HCT116 (cell line): ENCODE data around the gene TTC1. TPM values are rescaled to one million over a fixed set of nuclear protein-coding genes. Genes with fewer than 3 reads are reported as not detected.

Source experiments
- ATAC-seq: fragments of 200-7000 bp; cut with Tn5 transposase; 2 replicates; pipeline ENCODE4 v1.9.1; 2020; ENCODE audit warnings: mild to moderate bottlenecking, moderate library complexity
- BruUV-seq: library from RNA; stranded (reverse); fragments of 400-500 nt; replicated peaks from 2 replicates; lab custom pipeline; 2021; lab: Mats Ljungman, UMichigan
- CTCF ChIA-PET: fragments of 300-600 bp; sonication (Branson Sonifier 250); formaldehyde crosslinking; loops from one replicate; lab custom pipeline; 2021; ENCODE audit warnings: antibody characterized with exemption; lab: Charles Lee
- POLR2A ChIA-PET: fragments of 300-600, 350-600 bp; sonication (Branson Sonifier 250); formaldehyde crosslinking; loops from one replicate; lab custom pipeline; 2021; ENCODE audit warnings: antibody characterized with exemption; lab: Charles Lee
- RAD21 ChIA-PET, 2 experiments: fragments of 300-600 bp; sonication (Branson Sonifier 250); formaldehyde crosslinking; loops; one replicate each; lab custom pipeline; 2023; ENCODE audit warnings: low total read pairs in 2 of 2; ENCODE audit not compliant: uncharacterized antibody in 2 of 2, unreplicated experiment in 2 of 2, low non-redundant PET in 1 of 2; lab: Charles Lee
- DNase-seq: peaks from one replicate; pipeline ENCODE4 v3.0.0-alpha.2; 2010; ENCODE audit warnings: low read depth, low spot score
- H2AFZ ChIP-seq: fragments of 200-600 bp; shearing (Covaris generic), sonication (generic); 2 replicates; pipeline ENCODE4 v1.6.1; 2017; ENCODE audit warnings: low read depth, mixed run types, mixed read lengths, antibody characterized with exemption, low read length; ENCODE audit not compliant: poor library complexity, severe bottlenecking
- H3K27ac ChIP-seq: 2 replicates; pipeline ENCODE4 v1.5.1; 2012; ENCODE audit warnings: low read depth, low read length
- H3K27me3 ChIP-seq: fragments of 200-600 bp; sonication (generic); 2 replicates; pipeline ENCODE4 v1.6.1; 2016; ENCODE audit warnings: mixed run types, low read length, mixed read lengths; ENCODE audit not compliant: insufficient read depth
- H3K36me3 ChIP-seq, 2 experiments: fragments of 200-500 bp in 1 of 2; fragments of 200-600 bp in 1 of 2; sonication (Bioruptor generic) in 1 of 2; sonication (generic) in 1 of 2; 2 replicates each; pipeline versions ENCODE4 v1.5.1 to v1.6.1; 2014 to 2016; ENCODE audit warnings: low read length in 2 of 2, inconsistent platforms in 1 of 2, mixed read lengths in 1 of 2, mixed run types in 1 of 2; ENCODE audit not compliant: insufficient read depth in 2 of 2, control insufficient read depth in 1 of 2
- H3K4me1 ChIP-seq, 2 experiments: fragments of 200-600 bp in 1 of 2; sonication (generic) in 1 of 2; 2 replicates each; pipeline versions ENCODE4 v1.5.1 to v1.6.1; 2012 to 2017; ENCODE audit warnings: low read length in 2 of 2, inconsistent platforms in 1 of 2, mild to moderate bottlenecking in 1 of 2, mixed read lengths in 1 of 2, mixed run types in 1 of 2, moderate library complexity in 1 of 2; ENCODE audit not compliant: insufficient read depth in 2 of 2, control insufficient read depth in 1 of 2
- H3K4me2 ChIP-seq: fragments of 200-600 bp; sonication (generic); 2 replicates; pipeline ENCODE4 v1.6.1; 2017; ENCODE audit warnings: mixed run types, low read length, mixed read lengths
- H3K4me3 ChIP-seq, 2 experiments: fragments of 200-600 bp in 1 of 2; sonication (generic) in 1 of 2; replicated peaks in 1 of 2; 2 replicates each; pipeline ENCODE4 v1.5.1; 2011 to 2016; ENCODE audit warnings: low read length in 2 of 2, control low read depth in 1 of 2, low read depth in 1 of 2, mild to moderate bottlenecking in 1 of 2, mixed read lengths in 1 of 2, mixed run types in 1 of 2
- H3K79me2 ChIP-seq: fragments of 200-600 bp; sonication (generic); 2 replicates; pipeline ENCODE4 v1.6.1; 2017; ENCODE audit warnings: mild to moderate bottlenecking, mixed run types, low read length, moderate library complexity, mixed read lengths; ENCODE audit not compliant: insufficient read depth
- H3K9ac ChIP-seq: fragments of 200-600 bp; sonication (generic); 2 replicates; pipeline ENCODE4 v1.6.1; 2016; ENCODE audit warnings: low read length, mixed read lengths
- H3K9me2 ChIP-seq: fragments of 200-600 bp; sonication (generic), shearing (Covaris generic); 2 replicates; pipeline ENCODE4 v1.6.1; 2017; ENCODE audit warnings: mixed run types, mild to moderate bottlenecking, moderate library complexity; ENCODE audit not compliant: insufficient read depth
- H3K9me3 ChIP-seq, 2 experiments: fragments of 200-500 bp in 1 of 2; fragments of 200-600 bp in 1 of 2; sonication (Bioruptor generic) in 1 of 2; sonication (generic) in 1 of 2; 2 replicates each; pipeline ENCODE4 v1.6.1; 2014 to 2017; ENCODE audit warnings: low read length in 2 of 2, mixed read lengths in 2 of 2, inconsistent platforms in 1 of 2, low read depth in 1 of 2, mild to moderate bottlenecking in 1 of 2, mixed run types in 1 of 2, moderate library complexity in 1 of 2; ENCODE audit not compliant: control insufficient read depth in 1 of 2, insufficient read depth in 1 of 2
- H4K20me1 ChIP-seq: fragments of 200-600 bp; sonication (generic), shearing (Covaris generic); 2 replicates; pipeline ENCODE4 v1.6.1; 2017; ENCODE audit warnings: mixed run types, mild to moderate bottlenecking, moderate library complexity; ENCODE audit not compliant: insufficient read depth
- ATF3 ChIP-seq: IDR thresholded peaks from 2 replicates; pipeline ENCODE4 v1.6.1; 2012
- EGR1 ChIP-seq: IDR thresholded peaks from 2 replicates; pipeline ENCODE4 v1.6.1; 2012; ENCODE audit warnings: low read depth
- EZH2phosphoT487 ChIP-seq: fragments of 200-600 bp; IDR thresholded peaks from 2 replicates; pipeline ENCODE4 v1.6.1; 2018; ENCODE audit warnings: antibody characterized with exemption, borderline replicate concordance
- FOSL1 ChIP-seq: IDR thresholded peaks from 2 replicates; pipeline ENCODE4 v1.6.1; 2012; ENCODE audit warnings: low read depth
- JUND ChIP-seq: IDR thresholded peaks from 2 replicates; pipeline ENCODE4 v1.6.1; 2012
- MAX ChIP-seq: IDR thresholded peaks from 2 replicates; pipeline ENCODE4 v1.6.1; 2012
- POLR2AphosphoS5 ChIP-seq: IDR thresholded peaks from 2 replicates; pipeline ENCODE4 v1.6.1; 2011; ENCODE audit warnings: mild to moderate bottlenecking, low read depth, low read length, moderate library complexity
- SP1 ChIP-seq: IDR thresholded peaks from 2 replicates; pipeline ENCODE4 v1.6.1; 2012; ENCODE audit warnings: low read depth
- SRF ChIP-seq: IDR thresholded peaks from 2 replicates; pipeline ENCODE4 v1.6.1; 2012; ENCODE audit warnings: low read depth
- TCF7L2 ChIP-seq: IDR thresholded peaks from 2 replicates; pipeline ENCODE4 v1.7.0; 2011; ENCODE audit warnings: borderline replicate concordance, inconsistent platforms; ENCODE audit not compliant: insufficient read depth, insufficient read length; ENCODE audit errors: extremely low read depth
- YY1 ChIP-seq: IDR thresholded peaks from 2 replicates; pipeline ENCODE4 v1.6.1; 2011; ENCODE audit warnings: low read length, low read depth, moderate library complexity, mild to moderate bottlenecking; ENCODE audit not compliant: insufficient replicate concordance; ENCODE audit errors: extremely low read depth
- intact Hi-C: fragments of 100-400 bp; cut with micrococcal nuclease; formaldehyde crosslinking; loops from 2 replicates; pipeline ENCODE4 v1.10.0; 2022
- total RNA-seq: library from RNA; stranded (reverse); gene quantifications from one replicate; pipeline ENCODE4 v1.2.1, GENCODE V29; 2021; ENCODE audit not compliant: unreplicated experiment
- TF ChIP-seq, protein P1 (sequence below): IDR thresholded peaks from 2 replicates; pipeline ENCODE4 v1.6.1; 2011; ENCODE audit warnings: mild to moderate bottlenecking, low read length, moderate library complexity; ENCODE audit not compliant: insufficient replicate concordance; ENCODE audit errors: extremely low read depth

Gene TTC1
- total RNA-seq, 1 experiment from 2014 or later, result 48.1 TPM

- Histone ChIP-seq H3K9me2 (no peaks in the 10 kb centered on the region), H3K79me2 (no peaks in the 10 kb centered on the region), H3K27me3 (no peaks in the 10 kb centered on the region), H3K4me1 (no peaks in the 10 kb centered on the region), H3K9ac (no peak overlapping the region), H3K4me2 (no peak overlapping the region), H3K9me3 (no peaks in the 10 kb centered on the region), H2AFZ (no peak overlapping the region), H3K36me3 (peaks cover 18 to 19% of the 10 kb centered on the region in 2 experiments; a peak in 3 of 4 replicates), H3K4me3 (no peak overlapping the region), H4K20me1 (no peaks in the 10 kb centered on the region), H3K27ac (no peak overlapping the region)
- intact Hi-C loops, result no loop called here
- no peak for DNase-seq
- CTCF ChIA-PET, result interaction anchor here (2.0 kb wide), 1 partner anchor 23 kb away, joined by 6 read pairs; no protein-coding TSS in a partner anchor
- POLR2A ChIA-PET, result no interaction called here
- TF ChIP-seq POLR2AphosphoS5 (no peak), YY1 (no peak), JUND (no peak), EGR1 (no peak), SP1 (no peak), ATF3 (no peak), SRF (no peak), TCF7L2 (no peak), EZH2phosphoT487 (no peak), MAX (no peak), FOSL1 (no peak)
- TF ChIP-seq, protein P1, sequence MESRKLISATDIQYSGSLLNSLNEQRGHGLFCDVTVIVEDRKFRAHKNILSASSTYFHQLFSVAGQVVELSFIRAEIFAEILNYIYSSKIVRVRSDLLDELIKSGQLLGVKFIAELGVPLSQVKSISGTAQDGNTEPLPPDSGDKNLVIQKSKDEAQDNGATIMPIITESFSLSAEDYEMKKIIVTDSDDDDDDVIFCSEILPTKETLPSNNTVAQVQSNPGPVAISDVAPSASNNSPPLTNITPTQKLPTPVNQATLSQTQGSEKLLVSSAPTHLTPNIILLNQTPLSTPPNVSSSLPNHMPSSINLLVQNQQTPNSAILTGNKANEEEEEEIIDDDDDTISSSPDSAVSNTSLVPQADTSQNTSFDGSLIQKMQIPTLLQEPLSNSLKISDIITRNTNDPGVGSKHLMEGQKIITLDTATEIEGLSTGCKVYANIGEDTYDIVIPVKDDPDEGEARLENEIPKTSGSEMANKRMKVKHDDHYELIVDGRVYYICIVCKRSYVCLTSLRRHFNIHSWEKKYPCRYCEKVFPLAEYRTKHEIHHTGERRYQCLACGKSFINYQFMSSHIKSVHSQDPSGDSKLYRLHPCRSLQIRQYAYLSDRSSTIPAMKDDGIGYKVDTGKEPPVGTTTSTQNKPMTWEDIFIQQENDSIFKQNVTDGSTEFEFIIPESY, result no peak
- RAD21 ChIA-PET, result no interaction called here
- no TSS peak for BruUV-seq
- ATAC-seq, result no peak
Observed at GRCh38 chr5:160044967-160045366, 36.0 kb downstream of the TTC1 start.
